Measurements from ENCODE around the gene CERKL.

The CERKL gene

DNA sequence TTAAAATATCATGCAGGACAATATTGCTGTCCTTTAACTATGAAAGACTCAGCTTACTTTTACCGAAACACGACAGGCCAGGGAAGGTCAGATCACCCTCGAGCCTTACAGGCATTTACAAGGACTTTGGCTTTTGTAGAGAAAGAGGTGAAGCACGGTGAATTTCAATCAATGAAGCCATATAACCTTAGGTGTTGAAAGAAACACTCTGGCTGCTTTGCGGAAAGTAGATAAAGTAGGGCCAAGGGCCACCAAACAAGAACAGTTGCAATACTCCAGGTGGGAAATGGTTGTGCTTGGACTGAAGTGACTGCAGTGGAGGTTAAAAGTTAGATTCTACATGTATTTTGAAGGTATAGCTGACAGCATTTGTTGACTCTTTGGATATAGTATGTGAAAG lies 80.5 kb downstream of the CERKL start:
- no peak for DNase-seq (ENCODE audit: low read depth in 2 of 2)

DNA sequence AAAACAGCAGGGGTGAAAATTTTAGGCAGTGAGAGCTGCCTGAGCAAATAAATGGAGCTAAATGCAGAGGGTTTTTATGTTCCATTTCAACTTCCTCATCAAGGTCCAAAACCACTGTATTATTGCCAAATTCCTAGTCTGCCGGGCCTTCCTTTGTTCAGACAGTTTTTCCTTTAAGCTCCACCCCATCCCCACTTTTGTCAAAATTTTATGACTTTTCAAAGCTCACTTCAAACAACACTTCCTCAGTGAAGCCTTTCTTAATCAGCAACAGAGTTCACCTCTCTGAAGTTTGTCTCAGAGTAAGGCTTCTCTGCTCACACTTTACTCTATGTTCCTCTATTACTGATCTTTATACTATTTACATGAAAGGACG lies 81.3 kb downstream of the CERKL start:
- DNase-seq (ENCODE audit: low read depth in 2 of 2): no peak

GRCh38 chr2:181575024-181575649 lies 81.8 kb downstream of the CERKL start:
- no peak for DNase-seq (ENCODE audit: low read depth in 2 of 2)

- no peak for DNase-seq (ENCODE audit: low read depth in 2 of 2)
These were observed 82.6 kb downstream of the CERKL start for GRCh38 chr2:181574321-181574720.

DNA sequence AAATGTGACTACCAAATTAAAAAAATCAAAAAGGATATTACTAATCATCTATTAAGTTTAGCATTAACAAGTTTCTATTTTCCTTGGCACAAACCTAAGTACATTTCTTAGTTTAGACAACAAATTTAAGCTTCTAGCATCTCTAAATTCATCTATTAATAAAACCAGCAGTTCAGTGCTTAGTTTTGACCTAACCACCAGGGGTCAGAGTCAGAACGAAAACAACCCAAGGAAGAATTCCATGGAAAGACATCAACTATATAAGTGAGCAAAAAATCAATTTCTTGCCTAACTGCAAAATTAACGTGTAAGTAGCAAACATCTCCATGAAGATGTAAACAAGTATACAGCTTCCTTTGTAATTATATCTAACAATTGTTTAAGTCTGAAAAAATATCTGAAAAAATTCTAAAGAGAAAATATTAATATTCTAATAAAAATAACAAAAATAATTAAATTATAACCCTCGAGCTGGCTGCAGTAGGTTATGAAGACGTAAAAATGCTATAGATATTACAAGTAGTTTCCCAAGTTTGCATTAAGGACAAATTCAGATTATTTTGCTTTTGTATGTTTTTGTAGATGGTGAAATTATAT lies 83.7 kb downstream of the CERKL start:
- DNase-seq (ENCODE audit: low read depth in 2 of 2): no peak

- no peak for DNase-seq (ENCODE audit: low read depth in 2 of 2)
These were observed 85.9 kb downstream of the CERKL start for GRCh38 chr2:181570833-181571661.

GRCh38 chr2:181570059-181570458 lies 86.8 kb downstream of the CERKL start:
- no peak for DNase-seq (ENCODE audit: low read depth in 2 of 2)

DNA sequence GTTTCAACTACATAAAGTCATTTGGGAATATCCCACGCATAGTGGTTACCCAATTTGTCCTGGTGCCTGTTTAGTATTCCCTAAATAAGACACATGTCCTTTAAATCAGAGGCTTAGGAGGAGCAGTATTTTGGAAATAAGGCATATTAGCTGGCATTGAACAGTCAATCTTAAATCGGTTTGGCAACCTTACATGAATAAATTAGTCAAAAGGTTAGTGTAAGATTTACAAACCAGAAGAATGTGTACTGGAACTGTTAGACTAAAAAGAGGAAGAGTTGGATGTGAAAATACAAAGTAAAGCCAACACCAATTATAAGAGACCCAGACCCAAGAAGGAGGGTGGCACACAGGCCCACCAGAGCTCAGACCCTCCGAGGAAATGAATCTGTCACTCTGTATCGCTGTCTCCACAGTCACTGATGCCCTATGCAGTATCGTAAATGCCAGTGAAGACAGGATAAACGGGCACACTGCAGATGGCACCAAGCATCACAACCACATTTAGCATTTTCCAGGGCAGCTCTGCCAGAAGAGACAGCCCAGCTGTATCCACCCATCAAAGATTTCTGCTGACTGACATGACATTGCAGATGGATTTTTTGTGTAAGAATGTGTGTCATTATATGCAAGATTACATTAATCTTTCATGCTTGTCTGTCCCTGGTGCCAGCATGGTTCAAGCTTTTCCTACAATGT lies 90.4 kb downstream of the CERKL start:
- no peak for DNase-seq (ENCODE audit: low read depth in 2 of 2)

DNA sequence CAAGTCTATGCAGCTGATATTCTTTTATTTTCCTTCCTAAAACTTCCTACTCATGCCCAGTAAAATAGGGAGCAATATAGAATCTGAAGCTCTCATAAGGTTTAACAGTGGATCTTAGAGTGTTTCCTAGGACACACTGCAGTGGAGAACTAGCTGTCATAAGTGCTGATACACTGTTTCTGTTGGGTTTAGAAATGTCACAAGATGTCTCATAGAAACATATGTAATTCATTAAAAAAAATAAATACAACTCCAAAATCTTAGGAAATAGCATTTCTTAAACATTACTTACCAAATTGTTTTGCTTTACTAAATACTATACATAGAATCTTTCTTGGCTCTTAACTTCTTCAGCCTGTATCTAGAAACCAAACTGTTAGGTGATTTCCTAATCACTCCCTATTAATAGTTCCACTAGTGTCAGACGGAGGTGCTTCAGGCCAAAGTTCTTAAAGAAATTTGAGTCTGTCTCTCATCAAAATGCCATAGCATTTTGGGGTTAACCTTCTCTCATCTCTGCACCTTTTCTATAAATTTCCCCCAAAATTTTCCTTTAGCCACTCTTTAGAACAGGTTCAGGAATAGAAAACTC lies 93.7 kb downstream of the CERKL start:
- DNase-seq (ENCODE audit: low read depth in 2 of 2): no peak

- no peak for DNase-seq (ENCODE audit: low read depth in 2 of 2)
These were observed 98.5 kb downstream of the CERKL start for GRCh38 chr2:181558371-181558770.

DNA sequence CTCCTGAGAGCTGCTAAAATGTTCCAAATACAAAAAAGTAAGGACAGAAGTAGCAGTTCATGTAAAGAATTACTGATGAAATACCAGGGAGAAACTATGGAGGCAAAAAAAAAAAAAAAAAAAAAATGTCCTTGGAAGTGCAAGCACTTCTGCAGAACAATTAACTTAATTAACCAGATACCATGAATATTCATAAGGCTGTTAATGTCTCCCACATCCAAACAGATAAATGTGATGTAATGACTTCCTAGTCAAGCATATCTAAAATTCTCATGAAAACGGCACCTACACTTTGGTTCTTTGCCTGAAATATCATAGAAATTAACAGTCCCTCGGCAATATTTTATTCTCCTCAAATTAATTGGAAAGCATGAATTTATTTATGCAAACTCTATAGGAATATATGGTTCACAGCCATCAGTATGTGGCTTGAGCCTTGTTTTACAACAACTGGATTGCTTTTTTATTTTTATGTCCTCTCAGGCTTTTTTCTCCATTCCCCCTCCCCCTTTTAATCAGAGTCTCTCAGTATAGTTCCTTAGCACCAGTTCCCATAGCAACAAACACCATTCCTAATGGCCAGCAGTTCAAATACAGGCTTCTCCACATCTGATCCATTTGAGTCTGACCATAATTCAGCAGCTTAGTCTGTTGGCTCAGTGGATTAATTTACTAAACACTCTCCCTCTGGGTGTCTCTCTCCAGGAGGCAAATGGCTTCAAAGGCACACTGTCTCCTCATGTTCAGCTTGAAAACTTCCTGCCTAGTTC lies 102.7 kb downstream of the CERKL start:
- no peak for DNase-seq (ENCODE audit: low read depth in 2 of 2)

- DNase-seq (ENCODE audit: low read depth in 2 of 2): no peak
These were observed 103.7 kb downstream of the CERKL start for GRCh38 chr2:181553244-181553643.

DNA sequence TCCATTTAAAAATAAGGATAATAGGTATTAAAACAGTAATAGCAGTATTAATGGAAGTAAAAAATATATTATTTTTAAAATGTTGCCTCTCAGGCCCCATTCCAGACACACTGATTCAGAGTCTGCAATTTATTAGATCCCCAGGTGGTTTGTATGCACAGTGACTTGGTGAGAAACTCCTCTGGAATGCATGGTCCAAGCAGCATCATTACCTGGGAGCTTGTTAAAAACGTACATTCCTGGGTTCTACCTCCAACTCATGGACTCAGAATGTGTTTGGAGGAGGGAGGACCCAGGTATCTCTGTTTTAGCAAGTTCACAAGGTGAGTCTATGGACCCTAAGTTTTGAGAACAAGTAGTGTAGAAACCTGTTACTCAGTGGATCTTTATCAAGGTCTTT lies 104.1 kb downstream of the CERKL start:
- DNase-seq (ENCODE audit: low read depth in 2 of 2): no peak

- DNase-seq (ENCODE audit: low read depth in 2 of 2): no peak
These were observed 110.8 kb downstream of the CERKL start for GRCh38 chr2:181546086-181546485.

DNA sequence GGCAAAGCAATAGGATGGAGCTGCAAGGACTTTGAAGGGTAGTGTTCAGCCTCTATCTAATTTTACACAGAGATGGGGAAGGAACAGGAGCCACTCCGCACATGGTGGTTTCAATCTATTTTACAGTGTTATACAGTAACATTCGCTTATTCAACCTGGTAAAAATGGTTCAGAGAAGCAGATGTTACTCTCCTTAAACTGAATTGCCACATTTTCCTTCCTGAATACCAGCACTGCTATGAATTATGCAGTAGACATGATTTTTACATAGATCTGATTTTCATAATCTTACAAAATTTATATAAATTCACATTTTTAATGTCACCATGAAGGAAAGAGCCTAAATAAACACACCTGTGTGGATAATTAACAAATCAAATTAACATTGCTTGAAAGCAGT lies 114.7 kb downstream of the CERKL start:
- DNase-seq (ENCODE audit: low read depth in 2 of 2): no peak

GRCh38 chr2:181540421-181540820 lies 116.5 kb downstream of the CERKL start:
- no peak for DNase-seq (ENCODE audit: low read depth in 2 of 2)

GRCh38 chr2:181536730-181537129 lies 120.2 kb downstream of the CERKL start:
- no peak for DNase-seq (ENCODE audit: low read depth in 2 of 2)

- no peak for DNase-seq (ENCODE audit: low read depth in 2 of 2)
These were observed 128.5 kb downstream of the CERKL start for GRCh38 chr2:181528441-181528840.

DNA sequence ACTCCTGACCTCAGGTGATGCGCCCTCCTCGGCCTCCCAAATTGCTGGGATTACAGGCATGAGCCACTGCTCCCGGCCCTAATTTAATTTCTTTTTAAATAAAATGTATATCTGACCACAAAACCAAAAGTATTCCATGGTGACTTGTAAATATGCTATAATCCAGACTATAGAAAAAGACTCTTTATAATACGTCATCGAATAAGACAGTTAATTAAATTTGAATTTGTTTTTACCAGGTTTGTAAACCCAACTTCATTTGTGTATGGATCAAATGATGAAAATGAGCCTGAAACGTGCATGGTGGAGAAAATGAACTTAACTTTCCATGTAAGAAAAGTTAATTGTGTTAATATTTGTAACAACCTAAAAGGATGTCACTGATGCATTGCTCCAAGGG lies 129.8 kb downstream of the CERKL start:
- no peak for DNase-seq (ENCODE audit: low read depth in 2 of 2)

- no peak for DNase-seq (ENCODE audit: low read depth in 2 of 2)
These were observed 130.9 kb downstream of the CERKL start for GRCh38 chr2:181526014-181526413.

DNA sequence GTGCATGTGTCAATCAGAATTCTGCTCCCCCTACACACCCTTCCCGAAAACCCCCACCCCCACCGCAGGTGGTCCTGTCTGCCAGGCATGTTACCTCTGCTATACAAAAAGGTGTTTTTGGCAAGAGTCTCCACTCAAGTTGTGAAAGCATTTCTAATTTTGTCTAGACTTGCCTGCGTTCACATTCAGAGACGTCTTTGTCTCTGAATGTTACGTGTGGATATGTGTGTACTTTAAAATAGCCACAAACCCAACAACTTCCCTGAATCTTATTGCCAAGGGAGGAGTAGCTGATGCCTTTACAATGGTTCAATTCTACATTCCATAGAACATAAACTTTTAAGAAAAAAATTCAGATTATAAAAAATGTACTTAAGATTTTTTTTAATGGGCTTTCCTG lies 133.1 kb downstream of the CERKL start:
- DNase-seq (ENCODE audit: low read depth in 2 of 2): no peak
